Mesodermal cell (in vitro differentiated cells): ENCODE results near the gene RGCC.

Experiments
- H3K27ac ChIP-seq: 2 replicates; pipeline ENCODE4 v1.7.0; 2013; ENCODE audit warnings: mild to moderate bottlenecking, low read depth, low read length, moderate library complexity; ENCODE audit not compliant: severe bottlenecking
- H3K36me3 ChIP-seq: 2 replicates; pipeline ENCODE4 v1.7.1; 2013; ENCODE audit warnings: mild to moderate bottlenecking, low read length, moderate library complexity; ENCODE audit not compliant: control insufficient read depth, insufficient read depth
- H3K4me1 ChIP-seq: one replicate; pipeline ENCODE4 v1.7.1; 2013; ENCODE audit warnings: mild to moderate bottlenecking, low read length; ENCODE audit not compliant: insufficient read depth, control insufficient read depth, poor library complexity, severe bottlenecking
- H3K4me3 ChIP-seq: 2 replicates; pipeline ENCODE4 v1.7.0; 2013; ENCODE audit warnings: low read length, control low read depth, mild to moderate bottlenecking; ENCODE audit not compliant: insufficient read depth, poor library complexity, severe bottlenecking; ENCODE audit errors: extremely low read depth
- H3K9me3 ChIP-seq: 2 replicates; pipeline ENCODE4 v1.7.1; 2013; ENCODE audit warnings: mild to moderate bottlenecking, low read length, moderate library complexity; ENCODE audit not compliant: control insufficient read depth
- WGBS, 2 experiments: methylation state at CpG; one replicate each; pipeline ENCODE4 v1.1.5; 2013; ENCODE audit warnings: missing lambda C conversion rate in 2 of 2; ENCODE audit not compliant: insufficient coverage in 2 of 2; 5-methylcytosine and 5-hydroxymethylcytosine counted together

RGCC gene

GRCh38 chr13:41514853-41515395, 57.6 kb downstream of the RGCC start:
- 93% methylated on average over 7 of the region's 7 CpGs for WGBS, 2 experiments
- Histone ChIP-seq H3K36me3 (no peaks in the 10 kb centered on the region), H3K4me1 (peaks cover 6% of the 10 kb centered on the region), H3K4me3 (no peak overlapping the region), H3K27ac (no peak overlapping the region), H3K9me3 (no peaks in the 10 kb centered on the region)

- Histone ChIP-seq H3K36me3 (no peaks in the 10 kb centered on the region), H3K4me1 (peaks cover 6% of the 10 kb centered on the region), H3K9me3 (no peaks in the 10 kb centered on the region), H3K4me3 (no peak overlapping the region), H3K27ac (no peak overlapping the region)
- WGBS, 2 experiments = 90 to 91% methylated on average over 8 to 13 of the region's 15 CpGs
Measured at GRCh38 chr13:41515491-41516139, 58.3 kb downstream of the RGCC start.

- WGBS, 2 experiments = 100% methylated on average over 3 of the region's 3 CpGs; no CpG with 5 or more reads in 1 of the 2 experiments
- H3K4me1 ChIP-seq = peaks cover 6% of the 10 kb centered on the region
- H3K27ac ChIP-seq = no peak overlapping the region
- no peaks in the 10 kb centered on the region for H3K36me3 ChIP-seq
- H3K4me3 ChIP-seq = no peak overlapping the region
- H3K9me3 ChIP-seq = no peaks in the 10 kb centered on the region
Measured at GRCh38 chr13:41516166-41516565, 58.8 kb downstream of the RGCC start.

- WGBS, 2 experiments = 78 to 96% methylated on average over 2 to 3 of the region's 4 CpGs
- no peaks in the 10 kb centered on the region for H3K36me3 ChIP-seq
- peaks cover 6% of the 10 kb centered on the region for H3K4me1 ChIP-seq
- H3K4me3 ChIP-seq = no peak overlapping the region
- no peak overlapping the region for H3K27ac ChIP-seq
- H3K9me3 ChIP-seq = no peaks in the 10 kb centered on the region
Measured at GRCh38 chr13:41516760-41517159, 59.4 kb downstream of the RGCC start.

GRCh38 chr13:41520016-41520659, 62.8 kb downstream of the RGCC start:
- WGBS, 2 experiments = 92 to 93% methylated on average over 4 to 6 of the region's 7 CpGs
- H3K27ac ChIP-seq = no peak overlapping the region

More at GRCh38 chr13:41520016-41520659, 62.8 kb downstream of the RGCC start:
- no peaks in the 10 kb centered on the region for H3K9me3 ChIP-seq
- H3K4me1 ChIP-seq = peaks cover 6% of the 10 kb centered on the region
- no peak overlapping the region for H3K4me3 ChIP-seq
- no peaks in the 10 kb centered on the region for H3K36me3 ChIP-seq
